ENCODE data around the gene CPPED1.

The CPPED1 gene

GRCh38 chr16:12732600-12732999, 71.1 kb downstream of the CPPED1 start:
- no peaks in the 10 kb centered on the region for H3K27me3 ChIP-seq (ENCODE audit: insufficient read depth, poor library complexity, severe bottlenecking)
- H3K4me1 ChIP-seq (ENCODE audit: insufficient read depth, poor library complexity, severe bottlenecking) = no peaks in the 10 kb centered on the region
- ATAC-seq (ENCODE audit: low read depth) = no peak
- no peak overlapping the region for H3K4me3 ChIP-seq (ENCODE audit: severe bottlenecking)
- peaks cover 4% of the 10 kb centered on the region for H3K9me3 ChIP-seq (ENCODE audit: severe bottlenecking)
- TF ChIP-seq, protein P1, sequence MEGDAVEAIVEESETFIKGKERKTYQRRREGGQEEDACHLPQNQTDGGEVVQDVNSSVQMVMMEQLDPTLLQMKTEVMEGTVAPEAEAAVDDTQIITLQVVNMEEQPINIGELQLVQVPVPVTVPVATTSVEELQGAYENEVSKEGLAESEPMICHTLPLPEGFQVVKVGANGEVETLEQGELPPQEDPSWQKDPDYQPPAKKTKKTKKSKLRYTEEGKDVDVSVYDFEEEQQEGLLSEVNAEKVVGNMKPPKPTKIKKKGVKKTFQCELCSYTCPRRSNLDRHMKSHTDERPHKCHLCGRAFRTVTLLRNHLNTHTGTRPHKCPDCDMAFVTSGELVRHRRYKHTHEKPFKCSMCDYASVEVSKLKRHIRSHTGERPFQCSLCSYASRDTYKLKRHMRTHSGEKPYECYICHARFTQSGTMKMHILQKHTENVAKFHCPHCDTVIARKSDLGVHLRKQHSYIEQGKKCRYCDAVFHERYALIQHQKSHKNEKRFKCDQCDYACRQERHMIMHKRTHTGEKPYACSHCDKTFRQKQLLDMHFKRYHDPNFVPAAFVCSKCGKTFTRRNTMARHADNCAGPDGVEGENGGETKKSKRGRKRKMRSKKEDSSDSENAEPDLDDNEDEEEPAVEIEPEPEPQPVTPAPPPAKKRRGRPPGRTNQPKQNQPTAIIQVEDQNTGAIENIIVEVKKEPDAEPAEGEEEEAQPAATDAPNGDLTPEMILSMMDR (IDR thresholded peaks at IDR 0.05; ENCODE audit: poor library complexity, severe bottlenecking) = no peak
- no peak for DNase-seq (ENCODE audit: low spot score)
- no peak overlapping the region for H3K27ac ChIP-seq (ENCODE audit: poor library complexity, severe bottlenecking)
- no peaks in the 10 kb centered on the region for H3K36me3 ChIP-seq (ENCODE audit: low read depth)

GRCh38 chr16:12729448-12729847, 74.2 kb downstream of the CPPED1 start:
- Histone ChIP-seq H3K27ac (ENCODE audit: poor library complexity, severe bottlenecking) (no peak overlapping the region), H3K27me3 (ENCODE audit: insufficient read depth, poor library complexity, severe bottlenecking) (no peaks in the 10 kb centered on the region), H3K4me1 (ENCODE audit: insufficient read depth, poor library complexity, severe bottlenecking) (no peaks in the 10 kb centered on the region), H3K4me3 (ENCODE audit: severe bottlenecking) (no peak overlapping the region), H3K36me3 (ENCODE audit: low read depth) (no peaks in the 10 kb centered on the region), H3K9me3 (ENCODE audit: severe bottlenecking) (peaks cover 4% of the 10 kb centered on the region)
- TF ChIP-seq, protein P1 (IDR thresholded peaks at IDR 0.05; ENCODE audit: poor library complexity, severe bottlenecking) = no peak
- no peak for ATAC-seq (ENCODE audit: low read depth)
- no peak for DNase-seq (ENCODE audit: low spot score)

- no peak overlapping the region for H3K27ac ChIP-seq (ENCODE audit: poor library complexity, severe bottlenecking)
- ATAC-seq (ENCODE audit: low read depth) (no peak), DNase-seq (ENCODE audit: low spot score) (no peak)
- TF ChIP-seq, protein P1 (IDR thresholded peaks at IDR 0.05; ENCODE audit: poor library complexity, severe bottlenecking) = no peak
- H3K4me3 ChIP-seq (ENCODE audit: severe bottlenecking) = no peak overlapping the region
- H3K9me3 ChIP-seq (ENCODE audit: severe bottlenecking) = peaks cover 1% of the 10 kb centered on the region
- no peaks in the 10 kb centered on the region for H3K27me3 ChIP-seq (ENCODE audit: insufficient read depth, poor library complexity, severe bottlenecking)
- H3K36me3 ChIP-seq (ENCODE audit: low read depth) = no peaks in the 10 kb centered on the region
- H3K4me1 ChIP-seq (ENCODE audit: insufficient read depth, poor library complexity, severe bottlenecking) = no peaks in the 10 kb centered on the region
These were observed 75.2 kb downstream of the CPPED1 start for GRCh38 chr16:12728469-12728868.

DNA sequence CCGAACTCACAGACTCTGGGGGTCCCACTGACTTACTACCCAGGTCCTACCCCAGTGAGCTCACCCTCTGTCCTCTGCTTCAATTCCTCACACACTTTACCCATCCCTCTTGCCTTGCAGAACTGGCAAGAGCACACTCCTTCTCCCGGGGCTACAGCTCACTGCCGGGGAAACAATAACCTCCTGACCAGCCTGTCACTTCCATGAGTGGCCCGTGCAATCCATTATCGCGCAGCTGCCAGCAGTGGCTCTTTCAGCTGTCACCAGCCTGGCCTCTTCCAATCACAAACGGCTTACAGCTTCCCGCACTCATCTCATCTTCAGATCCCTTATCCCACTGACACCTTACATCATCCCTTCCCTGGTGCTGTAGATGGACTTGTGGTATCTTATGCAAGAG, 79.5 kb downstream of the CPPED1 start:
- Histone ChIP-seq H3K9me3 (ENCODE audit: severe bottlenecking) (no peaks in the 10 kb centered on the region), H3K4me3 (ENCODE audit: severe bottlenecking) (no peak overlapping the region), H3K27ac (ENCODE audit: poor library complexity, severe bottlenecking) (no peak overlapping the region), H3K36me3 (ENCODE audit: low read depth) (no peaks in the 10 kb centered on the region), H3K4me1 (ENCODE audit: insufficient read depth, poor library complexity, severe bottlenecking) (no peaks in the 10 kb centered on the region), H3K27me3 (ENCODE audit: insufficient read depth, poor library complexity, severe bottlenecking) (no peaks in the 10 kb centered on the region)
- DNase-seq (ENCODE audit: low spot score) (no peak), ATAC-seq (ENCODE audit: low read depth) (no peak)
- TF ChIP-seq, protein P1 (IDR thresholded peaks at IDR 0.05; ENCODE audit: poor library complexity, severe bottlenecking) = no peak

- DNase-seq (ENCODE audit: low spot score) (no peak), ATAC-seq (ENCODE audit: low read depth) (no peak)
- no peaks in the 10 kb centered on the region for H3K9me3 ChIP-seq (ENCODE audit: severe bottlenecking)
- no peaks in the 10 kb centered on the region for H3K4me1 ChIP-seq (ENCODE audit: insufficient read depth, poor library complexity, severe bottlenecking)
- TF ChIP-seq, protein P1 (IDR thresholded peaks at IDR 0.05; ENCODE audit: poor library complexity, severe bottlenecking) = no peak
- H3K27me3 ChIP-seq (ENCODE audit: insufficient read depth, poor library complexity, severe bottlenecking) = no peaks in the 10 kb centered on the region
- no peak overlapping the region for H3K27ac ChIP-seq (ENCODE audit: poor library complexity, severe bottlenecking)
- H3K4me3 ChIP-seq (ENCODE audit: severe bottlenecking) = no peak overlapping the region
- no peaks in the 10 kb centered on the region for H3K36me3 ChIP-seq (ENCODE audit: low read depth)
These were observed 80.0 kb downstream of the CPPED1 start for GRCh38 chr16:12723681-12724080.

Data from RWPE2 (cell line).